Suppressor macrophage treated with lipopolysaccharide for 4 hours (primary cell): ENCODE measurements around the gene CPSF4.

Experiments used
- DNase-seq: peaks from one replicate; pipeline ENCODE4 v3.0.0-alpha.2; 2020

Gene CPSF4

DNA sequence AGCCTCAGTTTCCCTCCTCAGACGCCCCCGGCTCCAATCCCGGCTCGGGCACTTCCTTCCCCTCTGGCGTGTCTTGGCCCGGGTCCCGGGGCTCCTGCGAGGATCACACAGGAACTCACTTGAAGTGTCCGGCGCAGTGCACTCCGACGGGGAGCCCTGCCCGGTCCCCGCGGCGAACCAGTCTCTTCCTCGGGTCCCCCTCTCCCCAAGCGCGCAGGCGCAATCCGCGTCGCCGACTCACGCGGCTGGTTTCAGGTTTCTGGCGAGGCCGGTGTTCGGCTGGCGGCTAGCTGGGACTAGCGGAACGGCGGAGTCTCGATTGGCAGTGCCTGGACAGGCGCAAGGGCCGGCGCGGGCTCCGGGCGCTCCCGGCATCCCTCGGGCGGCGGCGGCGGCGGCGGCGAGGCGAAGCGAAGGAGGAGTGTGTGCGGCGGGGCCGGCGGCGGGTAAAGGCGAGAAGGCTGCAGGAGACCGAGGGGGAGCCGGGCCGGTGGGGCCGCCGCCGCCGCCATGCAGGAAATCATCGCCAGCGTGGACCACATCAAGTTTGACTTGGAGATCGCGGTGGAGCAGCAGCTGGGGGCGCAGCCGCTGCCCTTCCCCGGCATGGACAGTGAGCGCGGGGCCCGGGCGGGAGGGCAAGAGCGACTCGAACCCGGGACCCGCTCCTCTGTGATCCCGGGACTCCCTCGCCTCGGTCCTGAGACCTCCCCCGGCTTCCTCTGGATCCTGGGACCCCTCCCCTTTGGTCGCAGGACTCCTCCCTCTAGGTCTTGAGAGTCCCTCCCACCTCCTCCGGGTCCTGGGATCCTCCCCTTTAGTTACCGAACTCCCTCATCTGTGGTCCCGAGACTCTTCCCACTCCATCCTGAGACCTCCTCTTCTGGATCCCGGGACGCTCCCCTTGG lies at the start of gene CPSF4, which contains the start of gene PTCD1:
Gene CPSF4 (plus strand): TSS at position 371 of the 908 bp plus-strand sequence. CDS start 140 bp downstream, at position 511.
Gene PTCD1 (minus strand): TSS at position 226 of the 908 bp plus-strand sequence. CDS start 3,556 bp downstream, outside the sequence.
- DNase-seq, result peak; percentile 97

DNA sequence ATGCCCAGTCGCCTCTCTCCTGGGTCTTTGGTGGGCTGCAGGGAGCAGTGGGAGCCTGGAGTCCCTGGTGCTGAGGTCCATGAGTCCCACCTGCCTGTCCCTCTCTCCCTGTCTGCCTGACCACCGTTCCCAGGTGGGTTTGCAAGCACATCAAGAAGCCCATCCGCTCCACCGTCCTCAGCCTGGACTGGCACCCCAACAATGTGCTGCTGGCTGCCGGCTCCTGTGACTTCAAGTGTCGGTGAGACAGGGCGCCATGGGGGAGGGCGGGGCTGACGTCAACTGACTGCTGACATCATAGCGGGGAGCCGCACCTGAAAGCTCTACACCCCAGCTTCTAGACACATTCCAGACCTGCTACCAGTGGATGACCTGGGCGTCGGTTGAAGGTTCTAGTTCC lies 49.0 kb upstream of the CPSF4 start:
- no peak for DNase-seq

DNA sequence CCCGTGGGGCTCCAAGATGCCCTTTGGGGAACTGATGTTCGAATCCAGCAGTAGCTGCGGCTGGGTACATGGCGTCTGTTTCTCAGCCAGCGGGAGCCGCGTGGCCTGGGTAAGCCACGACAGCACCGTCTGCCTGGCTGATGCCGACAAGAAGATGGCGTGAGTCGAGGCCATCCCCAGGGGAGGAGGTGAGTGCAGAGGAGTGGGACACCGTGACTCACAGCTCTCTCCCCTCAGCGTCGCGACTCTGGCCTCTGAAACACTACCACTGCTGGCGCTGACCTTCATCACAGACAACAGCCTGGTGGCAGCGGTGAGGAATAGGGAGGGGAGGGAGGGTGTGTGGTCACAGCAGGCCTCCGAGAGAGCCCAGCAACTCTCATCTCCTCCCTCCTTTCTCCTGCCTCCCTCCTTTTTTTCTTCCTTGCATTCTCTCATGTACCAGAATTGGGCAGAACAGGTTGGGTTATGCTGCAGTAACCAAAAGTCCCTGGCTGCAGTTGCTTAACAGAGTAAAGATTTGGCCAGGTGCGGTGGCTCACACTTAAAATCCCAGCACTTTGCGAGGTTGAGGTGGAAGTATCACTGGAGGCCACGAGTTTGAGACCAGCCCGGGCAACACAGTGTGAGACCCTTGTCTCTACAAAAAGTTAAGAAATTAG lies 47.7 kb upstream of the CPSF4 start:
- no peak for DNase-seq

DNA sequence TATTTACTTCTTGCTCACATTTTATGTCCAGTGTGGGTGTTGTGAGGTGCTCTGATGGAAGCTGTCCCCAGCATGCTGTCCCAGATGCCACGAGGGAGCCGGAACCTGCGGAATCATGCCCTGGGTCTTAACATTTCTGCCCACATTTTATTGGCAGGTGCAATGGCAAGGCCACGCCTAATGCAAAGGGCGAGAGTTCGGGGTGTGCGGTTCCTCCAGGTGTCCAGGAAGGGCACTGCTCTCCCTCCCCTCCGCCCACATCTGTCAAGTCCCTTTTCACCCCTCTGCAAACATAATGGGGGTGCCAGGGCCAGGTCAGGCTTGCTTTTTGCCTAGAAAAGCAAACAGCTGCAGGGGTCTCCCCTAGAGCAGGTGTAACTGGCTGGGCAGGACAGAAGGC lies 46.7 kb upstream of the CPSF4 start:
- no peak for DNase-seq

DNA sequence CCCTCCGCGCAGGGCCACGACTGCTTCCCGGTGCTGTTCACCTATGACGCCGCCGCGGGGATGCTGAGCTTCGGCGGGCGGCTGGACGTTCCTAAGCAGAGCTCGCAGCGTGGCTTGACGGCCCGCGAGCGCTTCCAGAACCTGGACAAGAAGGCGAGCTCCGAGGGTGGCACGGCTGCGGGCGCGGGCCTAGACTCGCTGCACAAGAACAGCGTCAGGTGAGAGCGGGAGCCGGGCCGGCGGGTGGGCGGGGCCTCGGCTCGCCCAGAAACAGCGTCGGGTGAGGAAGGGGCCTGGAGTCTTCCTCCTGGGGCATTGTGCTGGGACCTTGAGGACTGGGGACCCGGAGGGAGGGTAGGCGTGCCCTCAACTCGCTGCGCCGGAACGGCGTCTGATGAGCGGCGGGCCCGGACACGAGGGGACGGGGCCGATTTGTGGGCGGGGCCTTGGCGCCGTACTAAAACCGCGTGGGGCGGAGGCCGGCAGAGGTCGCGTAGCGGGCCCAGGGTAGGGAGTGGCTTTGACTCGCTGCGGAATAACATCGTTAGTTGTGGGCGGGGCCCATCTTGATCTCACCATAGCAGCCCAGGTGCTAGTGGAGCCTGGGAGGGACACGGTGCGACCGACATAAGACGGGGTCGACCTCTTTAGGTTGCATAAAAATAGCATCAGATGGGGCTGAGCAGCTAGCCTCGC lies 45.9 kb upstream of the CPSF4 start:
- DNase-seq, result peak; percentile 47

DNA sequence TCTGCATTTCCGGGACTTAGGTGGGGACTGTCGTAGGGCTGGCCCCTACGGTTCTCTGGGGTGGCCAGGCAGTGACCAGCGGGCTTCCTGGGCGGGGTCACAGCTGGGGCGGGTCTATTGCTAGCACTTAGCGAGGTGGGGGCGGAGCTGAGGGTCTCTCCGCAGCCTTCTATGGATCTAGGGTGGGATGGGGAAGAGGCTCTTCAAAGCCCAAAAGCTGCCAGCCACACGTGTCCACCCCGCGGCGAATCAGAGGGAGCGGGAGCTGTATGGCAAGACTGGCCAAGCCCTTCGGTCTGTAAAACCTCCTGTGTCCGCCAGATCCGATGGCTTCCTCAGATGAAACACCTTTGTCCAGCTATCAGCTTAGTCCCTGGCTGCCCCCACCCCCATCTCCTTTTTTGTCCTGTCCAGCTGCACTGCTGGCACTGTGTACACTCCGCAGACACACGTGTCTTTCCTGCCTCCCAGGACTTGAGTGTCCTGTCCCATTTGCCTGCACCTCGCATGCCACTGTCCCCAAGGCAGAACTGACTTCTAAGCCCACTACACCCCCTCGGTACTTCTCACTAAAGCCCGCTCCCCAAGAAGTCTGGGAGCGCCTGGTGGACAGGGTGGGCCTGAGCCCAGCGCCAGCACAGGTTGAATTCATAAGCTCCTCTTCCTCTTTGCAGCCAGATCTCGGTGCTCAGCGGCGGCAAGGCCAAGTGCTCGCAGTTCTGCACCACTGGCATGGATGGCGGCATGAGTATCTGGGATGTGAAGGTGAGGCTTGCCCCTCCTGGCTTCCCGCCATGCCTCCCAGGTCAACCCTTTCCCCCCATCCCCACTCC lies 45.2 kb upstream of the CPSF4 start:
- DNase-seq, result no peak

DNA sequence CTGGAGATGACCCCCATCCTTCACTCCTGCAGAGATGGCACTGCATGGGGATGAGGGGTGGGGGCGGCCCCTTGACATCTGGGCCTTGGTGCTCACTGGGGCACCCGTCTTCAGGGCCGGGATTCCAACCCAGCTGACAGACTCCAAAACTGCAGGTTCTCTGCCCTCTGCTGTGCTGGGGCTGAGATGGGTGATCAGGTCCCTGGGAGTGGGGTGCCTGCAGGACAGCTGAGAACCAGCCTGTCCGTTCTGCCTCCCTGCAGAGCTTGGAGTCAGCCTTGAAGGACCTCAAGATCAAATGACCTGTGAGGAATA lies 44.6 kb upstream of the CPSF4 start:
- DNase-seq, result no peak

DNA sequence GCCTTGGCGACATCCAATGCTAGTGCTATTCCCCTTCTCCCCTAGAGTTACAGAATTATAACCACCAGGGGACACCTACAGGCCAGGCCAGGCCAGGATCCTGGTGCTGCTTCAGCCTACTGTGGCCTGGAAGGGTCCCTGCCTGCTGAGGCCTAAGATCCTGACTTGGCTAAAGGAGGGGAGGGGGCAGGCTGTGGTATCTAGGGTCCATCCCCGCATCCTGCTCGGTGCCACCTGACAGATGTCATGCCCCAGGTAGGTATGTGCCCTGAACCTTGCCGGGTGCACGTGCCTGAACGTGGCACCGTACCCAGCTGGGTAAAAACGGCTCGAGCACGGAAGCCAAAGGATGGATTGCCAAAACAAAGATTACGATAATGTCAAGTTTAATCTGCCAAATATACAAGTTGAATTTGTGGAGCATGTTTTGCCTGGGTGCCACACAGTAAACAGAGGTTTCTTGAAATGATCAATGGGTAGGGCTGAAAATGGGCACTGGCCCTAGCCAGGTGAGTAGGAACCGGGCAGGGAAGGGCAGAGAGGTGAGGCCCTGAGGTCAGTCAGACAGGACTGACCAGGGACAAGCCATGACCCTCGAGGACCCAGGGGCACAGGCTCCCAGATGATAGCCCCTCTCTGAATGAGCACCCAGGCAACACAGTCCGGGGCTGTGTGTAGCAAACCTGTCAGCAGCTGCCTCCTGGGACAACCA lies 43.0 kb upstream of the CPSF4 start:
- DNase-seq, result no peak

DNA sequence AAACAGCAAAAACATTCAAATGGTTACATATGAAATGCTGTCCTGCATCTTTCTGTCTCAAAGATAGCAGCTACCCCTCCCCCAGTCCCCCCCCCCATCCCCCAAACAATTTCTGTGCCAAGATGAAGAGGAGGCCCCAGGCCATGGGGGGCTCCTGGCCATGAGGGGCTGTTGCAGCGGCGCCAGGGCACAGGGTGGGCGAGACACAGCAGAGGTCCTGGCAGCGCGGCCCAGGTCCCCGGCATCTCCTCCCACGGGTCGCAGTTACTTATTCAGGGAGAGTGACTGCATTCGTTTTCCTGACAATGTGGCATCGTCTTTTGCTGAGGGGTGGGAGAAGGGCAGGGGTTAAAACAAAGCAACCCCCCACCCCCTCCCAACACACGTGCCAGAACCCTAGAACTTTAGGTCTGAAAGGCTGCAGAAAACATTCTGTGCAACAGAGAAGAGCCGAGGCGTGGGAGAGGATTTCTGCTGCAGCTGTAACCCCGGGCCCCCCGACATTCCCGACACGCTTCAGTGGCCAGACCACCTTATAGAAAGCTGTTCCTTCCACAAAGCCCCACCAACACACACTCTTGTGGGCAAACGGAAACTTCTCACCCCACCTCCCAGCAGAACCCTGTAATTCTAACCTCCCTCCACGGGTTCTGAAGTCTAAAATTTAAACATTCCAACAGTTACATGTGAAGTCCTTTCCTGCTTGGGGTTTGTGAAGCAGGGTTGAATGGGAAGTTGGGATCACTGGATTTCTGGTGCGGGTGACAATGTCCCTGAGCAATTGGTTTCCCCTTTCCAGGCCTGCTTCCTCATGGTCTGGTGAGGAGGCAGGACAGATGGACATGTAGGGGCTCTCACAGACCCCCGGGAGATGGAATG lies 42.1 kb upstream of the CPSF4 start:
- DNase-seq, result no peak

DNA sequence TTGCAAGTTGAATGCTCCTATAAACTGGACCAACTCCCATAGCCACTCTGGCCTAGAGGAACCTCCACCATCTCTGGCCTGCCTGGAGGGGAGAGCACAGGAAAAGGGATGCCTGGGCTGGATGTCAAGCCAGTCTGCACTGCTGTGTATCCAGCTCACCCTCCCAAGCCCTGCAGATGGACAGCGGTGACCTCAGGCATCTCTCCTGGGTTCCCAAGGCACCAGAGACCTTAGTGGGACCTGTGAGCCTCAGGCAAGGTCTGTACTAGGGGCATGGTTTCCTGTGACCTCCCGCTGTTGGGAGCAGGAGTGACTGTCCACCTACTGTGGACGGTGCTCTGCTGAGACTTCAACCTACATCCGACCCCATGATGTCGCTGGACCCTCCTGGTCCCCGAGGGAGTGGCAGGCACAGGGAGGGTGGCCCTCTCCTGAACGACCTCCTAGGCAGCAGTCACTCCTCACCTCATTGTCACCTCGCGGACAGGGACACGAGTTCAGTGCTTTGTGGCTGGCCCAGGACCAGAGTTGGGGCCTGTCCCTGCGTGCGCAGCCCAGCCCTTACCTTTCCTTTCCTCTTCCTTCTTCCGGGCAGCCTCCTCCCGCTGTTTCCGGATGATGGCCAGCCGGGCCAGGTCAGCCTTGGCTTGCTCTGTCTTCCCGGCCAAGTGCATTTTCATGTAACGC lies 41.3 kb upstream of the CPSF4 start:
- DNase-seq, result no peak

DNA sequence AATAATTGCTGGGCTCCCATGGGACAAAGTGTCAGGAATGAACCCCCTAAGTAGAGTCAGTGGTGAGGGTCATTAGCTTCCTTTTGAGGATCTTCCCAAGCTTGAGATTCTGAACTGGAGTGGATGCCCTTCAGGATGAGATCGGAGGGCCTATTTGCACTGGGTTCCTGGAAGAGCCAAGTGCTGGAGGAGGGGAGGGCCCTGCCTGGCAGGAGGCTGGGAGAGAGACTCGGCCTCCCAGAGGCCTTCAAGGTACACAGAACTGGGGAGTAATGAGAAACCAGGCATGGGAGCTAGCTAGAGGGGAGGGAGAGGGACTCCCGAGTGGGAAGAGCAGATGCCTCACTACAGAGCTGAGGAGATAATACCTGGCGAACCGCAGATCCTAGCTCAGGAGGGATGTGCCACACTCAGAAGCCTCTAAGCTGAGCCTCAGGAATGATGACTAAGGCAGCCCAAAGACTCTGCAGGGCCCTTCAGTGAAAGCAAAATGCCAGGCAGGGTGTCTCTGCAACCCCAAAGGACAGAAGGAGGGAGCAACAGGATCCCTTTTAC lies 39.8 kb upstream of the CPSF4 start:
- DNase-seq, result no peak

DNA sequence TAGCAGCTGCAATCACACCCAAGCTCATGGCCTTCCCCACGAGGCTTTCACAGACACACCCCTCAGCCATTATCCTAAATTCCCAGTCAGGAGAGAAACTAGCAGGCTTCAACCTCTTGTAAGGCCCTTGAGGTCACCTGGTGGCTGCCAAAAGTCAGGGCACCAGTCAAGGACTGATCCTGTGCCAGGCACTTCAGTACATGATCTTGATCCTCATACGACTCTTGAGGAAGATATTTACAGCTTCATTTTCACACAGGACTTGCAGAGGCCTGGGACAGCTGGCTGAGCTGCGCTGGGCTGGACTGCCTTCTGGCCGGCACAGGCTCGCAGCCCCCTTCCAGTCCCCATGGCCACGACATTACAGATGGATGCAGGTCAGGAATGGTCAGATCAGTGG lies 39.1 kb upstream of the CPSF4 start:
- DNase-seq, result no peak

DNA sequence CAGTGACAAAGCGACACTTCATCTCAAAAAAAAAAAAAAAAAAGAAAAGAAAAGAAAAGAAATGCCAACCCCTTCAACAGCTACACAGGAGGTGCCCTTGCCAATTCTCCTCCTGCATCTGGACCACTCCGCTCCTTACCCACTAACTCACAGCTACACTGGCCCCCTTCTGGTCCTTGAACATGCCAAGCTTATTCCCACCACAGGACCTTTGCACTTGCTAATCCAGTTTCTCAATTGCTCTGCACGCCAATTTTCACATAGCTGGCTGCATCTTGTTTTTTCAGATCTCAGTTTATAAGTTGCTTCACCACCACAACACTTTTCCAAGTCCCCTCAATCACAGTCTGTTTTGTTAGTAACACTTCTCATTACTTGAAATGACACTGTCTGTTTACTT lies 35.9 kb upstream of the CPSF4 start:
- DNase-seq, result no peak

DNA sequence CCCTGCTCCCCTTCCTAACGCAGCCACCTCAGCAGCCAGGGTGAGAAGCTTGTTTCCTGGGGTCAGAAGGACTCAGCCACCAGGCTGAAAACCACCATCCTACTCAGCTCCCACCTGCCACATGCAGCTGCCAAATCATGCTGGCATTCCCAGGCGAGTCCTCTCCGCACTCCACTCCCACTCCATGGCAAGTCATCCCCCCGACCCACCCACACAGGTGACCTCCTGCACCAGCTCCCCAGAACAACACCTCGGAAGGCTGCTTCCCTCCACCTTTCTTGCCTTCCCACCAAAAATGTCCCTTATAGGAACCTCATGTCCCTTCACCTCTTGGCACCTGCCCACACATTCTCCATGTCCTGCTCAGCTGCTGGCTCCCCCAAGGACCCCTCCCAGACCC lies 35.0 kb upstream of the CPSF4 start:
- no peak for DNase-seq

DNA sequence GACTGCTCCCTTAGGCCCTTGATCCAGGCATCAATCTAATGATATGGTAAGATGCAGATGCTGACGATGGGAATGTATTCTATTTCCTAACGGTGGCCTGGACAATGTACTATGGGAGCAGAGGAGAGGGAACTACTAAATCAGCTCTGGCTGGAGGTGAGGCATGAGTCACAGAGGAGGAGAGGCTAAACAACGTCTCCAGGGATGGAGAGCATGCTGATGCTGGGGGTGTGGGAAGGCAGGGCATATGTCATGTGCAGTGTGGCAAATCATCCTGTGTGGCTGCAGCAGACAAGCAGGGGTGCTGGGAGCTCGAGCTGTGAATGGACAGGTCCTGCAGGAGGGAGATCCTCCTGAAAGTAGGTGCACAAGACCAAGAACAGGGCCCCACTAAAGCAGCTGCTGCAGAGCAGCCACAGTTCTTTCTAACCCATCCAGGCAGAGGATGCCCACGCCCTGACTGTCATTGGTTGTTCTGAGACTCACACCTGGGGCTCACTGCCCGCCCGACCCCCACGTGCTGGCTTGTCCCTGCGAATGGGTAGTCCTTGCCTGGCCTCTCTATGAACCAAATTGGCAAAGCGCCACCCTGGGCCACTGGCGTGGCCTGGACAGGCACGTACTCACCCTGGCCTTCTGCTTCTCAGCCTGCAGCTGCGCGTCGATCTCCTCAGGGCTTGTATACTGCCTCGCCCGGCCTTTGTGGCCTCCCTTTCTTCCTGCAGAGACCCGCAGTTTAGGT lies 34.3 kb upstream of the CPSF4 start:
- DNase-seq, result no peak

DNA sequence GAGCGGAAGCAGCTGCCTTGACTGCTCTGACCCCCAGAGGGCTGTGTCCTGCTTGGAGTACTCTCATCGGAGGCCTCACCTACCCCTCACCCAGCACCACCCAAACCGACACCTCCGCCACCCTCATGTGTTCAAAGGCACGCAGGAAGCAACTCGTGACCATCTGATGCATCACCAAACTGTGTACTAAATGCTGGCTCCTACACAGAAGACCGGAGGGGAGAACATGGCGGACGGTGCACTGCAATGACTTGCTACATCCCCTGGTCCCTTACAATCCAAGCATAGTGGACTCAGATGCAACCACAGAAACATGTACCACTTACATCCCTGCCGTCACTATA lies 33.8 kb upstream of the CPSF4 start:
- no peak for DNase-seq

DNA sequence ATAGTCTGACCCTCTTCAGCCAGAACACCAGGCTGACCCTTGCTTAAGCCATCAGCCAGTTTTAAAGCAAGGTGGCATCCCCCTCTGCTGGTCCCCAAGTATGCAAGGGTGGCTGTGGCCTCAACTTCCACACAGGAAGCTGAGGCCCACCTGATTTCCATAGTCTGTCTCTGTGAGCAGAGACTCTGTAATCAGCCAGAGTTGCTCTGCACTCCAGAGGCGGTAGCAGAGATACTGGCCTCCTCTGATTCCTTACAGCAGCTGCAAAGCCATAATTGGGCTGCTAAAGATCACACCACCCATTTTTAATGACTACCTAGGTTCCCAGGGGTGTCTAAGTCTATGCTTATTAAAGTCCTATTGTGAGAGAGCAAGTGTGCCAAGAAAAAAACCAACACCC lies 32.2 kb upstream of the CPSF4 start:
- DNase-seq, result no peak

DNA sequence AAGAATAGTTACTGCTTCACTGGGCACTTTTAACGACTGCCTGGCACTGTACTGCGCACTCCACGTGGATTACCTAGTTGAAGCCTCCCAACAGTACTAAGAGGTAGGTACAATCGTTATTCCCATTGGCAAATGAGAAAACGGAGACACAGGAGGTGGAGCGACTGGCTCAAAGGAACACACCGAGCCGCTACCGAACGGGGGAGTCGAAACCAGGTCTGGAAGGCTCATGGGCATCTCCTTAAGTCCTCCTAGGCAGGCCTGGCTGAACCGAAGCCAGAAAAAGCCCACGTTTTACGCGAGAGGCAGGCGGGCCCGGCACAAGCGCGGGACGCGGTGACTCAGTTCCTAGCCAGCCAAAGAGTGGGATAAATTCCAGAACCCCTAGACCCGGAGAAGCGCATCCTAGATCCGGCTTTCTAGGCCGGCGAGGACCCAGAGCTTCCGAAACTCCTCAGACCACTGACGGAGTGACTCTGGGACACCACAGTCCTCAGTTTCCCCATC lies 30.8 kb upstream of the CPSF4 start:
- peak; percentile 52 for DNase-seq
